ENCODE data around the gene BOLA2B.
"Not testable (repeated sequence)": the region's sequence is repeated elsewhere in the genome, so short reads cannot be mapped to it uniquely, and the experiment has no call there.

GRCh38 chr16:30197001-30197400, 3.5 kb upstream of the BOLA2B start:
- not testable (repeated sequence) for TF ChIP-seq ZNF70 (CRISPR knock-in tag; IDR thresholded peaks at IDR 0.05); TOX (CRISPR knock-in tag; IDR thresholded peaks at IDR 0.05; ENCODE audit: borderline replicate concordance); PPARA (CRISPR knock-in tag; IDR thresholded peaks at IDR 0.05; ENCODE audit: borderline replicate concordance); OSR1 (CRISPR knock-in tag; IDR thresholded peaks at IDR 0.05); BACH2 (CRISPR knock-in tag; IDR thresholded peaks at IDR 0.05; ENCODE audit: borderline replicate concordance); ZFP30 (CRISPR knock-in tag; IDR thresholded peaks at IDR 0.05); TCF4 (CRISPR knock-in tag; IDR thresholded peaks at IDR 0.05; ENCODE audit: borderline replicate concordance); RARB (CRISPR knock-in tag; IDR thresholded peaks at IDR 0.05); ESRRG (CRISPR knock-in tag; IDR thresholded peaks at IDR 0.05); CREB5 (CRISPR knock-in tag; IDR thresholded peaks at IDR 0.05; ENCODE audit: low read depth)
- TF ChIP-seq, protein P1, sequence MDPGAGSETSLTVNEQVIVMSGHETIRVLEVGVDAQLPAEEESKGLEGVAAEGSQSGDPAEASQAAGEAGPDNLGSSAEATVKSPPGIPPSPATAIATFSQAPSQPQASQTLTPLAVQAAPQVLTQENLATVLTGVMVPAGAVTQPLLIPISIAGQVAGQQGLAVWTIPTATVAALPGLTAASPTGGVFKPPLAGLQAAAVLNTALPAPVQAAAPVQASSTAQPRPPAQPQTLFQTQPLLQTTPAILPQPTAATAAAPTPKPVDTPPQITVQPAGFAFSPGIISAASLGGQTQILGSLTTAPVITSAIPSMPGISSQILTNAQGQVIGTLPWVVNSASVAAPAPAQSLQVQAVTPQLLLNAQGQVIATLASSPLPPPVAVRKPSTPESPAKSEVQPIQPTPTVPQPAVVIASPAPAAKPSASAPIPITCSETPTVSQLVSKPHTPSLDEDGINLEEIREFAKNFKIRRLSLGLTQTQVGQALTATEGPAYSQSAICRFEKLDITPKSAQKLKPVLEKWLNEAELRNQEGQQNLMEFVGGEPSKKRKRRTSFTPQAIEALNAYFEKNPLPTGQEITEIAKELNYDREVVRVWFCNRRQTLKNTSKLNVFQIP (CRISPR knock-in tag; IDR thresholded peaks at IDR 0.05; ENCODE audit: borderline replicate concordance, low read depth): not testable (repeated sequence)
- TF ChIP-seq, protein P2, sequence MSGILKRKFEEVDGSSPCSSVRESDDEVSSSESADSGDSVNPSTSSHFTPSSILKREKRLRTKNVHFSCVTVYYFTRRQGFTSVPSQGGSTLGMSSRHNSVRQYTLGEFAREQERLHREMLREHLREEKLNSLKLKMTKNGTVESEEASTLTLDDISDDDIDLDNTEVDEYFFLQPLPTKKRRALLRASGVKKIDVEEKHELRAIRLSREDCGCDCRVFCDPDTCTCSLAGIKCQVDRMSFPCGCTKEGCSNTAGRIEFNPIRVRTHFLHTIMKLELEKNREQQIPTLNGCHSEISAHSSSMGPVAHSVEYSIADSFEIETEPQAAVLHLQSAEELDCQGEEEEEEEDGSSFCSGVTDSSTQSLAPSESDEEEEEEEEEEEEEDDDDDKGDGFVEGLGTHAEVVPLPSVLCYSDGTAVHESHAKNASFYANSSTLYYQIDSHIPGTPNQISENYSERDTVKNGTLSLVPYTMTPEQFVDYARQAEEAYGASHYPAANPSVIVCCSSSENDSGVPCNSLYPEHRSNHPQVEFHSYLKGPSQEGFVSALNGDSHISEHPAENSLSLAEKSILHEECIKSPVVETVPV (CRISPR knock-in tag; IDR thresholded peaks at IDR 0.05): not testable (repeated sequence)
